Fibroblast of mammary gland (primary cell): ENCODE results near the gene OPN4.

Experiments
- DNase-seq: peaks from one replicate; pipeline ENCODE4 v3.0.0-alpha.2; 2010; ENCODE audit warnings: low read depth
- H3K4me3 ChIP-seq: 2 replicates; pipeline ENCODE4 v1.5.1; 2011; ENCODE audit warnings: low read depth, mild to moderate bottlenecking, low read length, moderate library complexity; ENCODE audit not compliant: control insufficient read depth
- CTCF ChIP-seq: conservative IDR thresholded peaks from 2 replicates; pipeline ENCODE4 v1.5.1; 2011; ENCODE audit warnings: low read depth, low read length, inconsistent platforms; ENCODE audit not compliant: control insufficient read depth, insufficient read depth

Gene OPN4

GRCh38 chr10:86670876-86671275 is 16.5 kb downstream of the OPN4 start:
- no peak for TF ChIP-seq CTCF
- no peak overlapping the region for H3K4me3 ChIP-seq
- no peak for DNase-seq

DNA sequence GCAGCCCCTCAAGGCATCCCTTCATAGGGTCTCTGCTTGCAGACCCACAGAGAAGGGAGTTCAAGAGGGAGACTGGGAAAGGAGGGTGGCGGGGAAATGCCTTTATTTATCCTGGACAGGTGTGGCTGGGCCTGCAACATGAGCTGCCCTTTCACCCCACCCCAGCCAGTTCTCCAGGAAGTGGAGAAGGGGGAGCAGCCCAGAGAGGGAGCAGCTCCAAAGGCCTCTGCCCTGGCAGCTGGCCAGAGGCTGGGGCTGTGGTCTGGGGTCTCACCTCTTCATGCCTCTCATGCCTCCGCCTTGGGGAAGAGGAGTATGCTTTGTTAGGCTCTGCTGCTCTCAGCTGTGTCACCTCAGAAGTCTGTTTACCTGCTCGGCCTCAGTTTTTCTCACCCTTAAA is 17.1 kb downstream of the OPN4 start:
- no peak overlapping the region for H3K4me3 ChIP-seq
- no peak for TF ChIP-seq CTCF
- DNase-seq: no peak

GRCh38 chr10:86671985-86672710 is 17.8 kb downstream of the OPN4 start:
- H3K4me3 ChIP-seq: no peak overlapping the region
- no peak for TF ChIP-seq CTCF
- DNase-seq: no peak

DNA sequence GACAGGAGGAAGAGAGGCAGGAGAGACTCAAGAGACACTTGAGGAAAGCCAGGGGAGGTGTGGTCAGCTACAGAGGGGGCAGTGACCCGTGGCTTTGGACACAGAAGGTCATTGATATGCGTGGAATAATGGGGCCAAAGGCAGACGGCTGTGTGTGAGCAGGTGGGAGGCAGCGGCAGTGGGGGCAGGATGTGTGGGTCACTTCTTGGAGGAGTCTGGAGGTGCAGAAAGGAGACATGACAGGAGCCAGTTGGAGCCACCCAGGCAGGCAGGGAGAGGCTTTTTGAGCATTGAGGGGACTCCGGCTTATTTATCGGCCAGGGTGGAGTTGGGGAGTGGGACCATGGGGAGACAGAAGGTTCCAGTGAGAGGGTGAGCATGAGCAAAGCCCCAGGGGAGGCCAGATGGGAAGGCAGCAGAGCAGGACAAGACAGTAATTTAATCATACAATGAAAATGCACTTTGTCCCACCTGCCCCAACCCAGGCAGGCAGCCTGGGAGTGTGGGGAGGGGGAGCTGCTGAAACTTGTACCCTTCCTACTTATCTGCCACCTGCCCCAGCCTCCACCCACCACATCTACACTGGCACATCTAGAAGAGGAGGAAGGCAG is 19.0 kb downstream of the OPN4 start:
- H3K4me3 ChIP-seq: no peak overlapping the region
- DNase-seq: no peak
- no peak for TF ChIP-seq CTCF

DNA sequence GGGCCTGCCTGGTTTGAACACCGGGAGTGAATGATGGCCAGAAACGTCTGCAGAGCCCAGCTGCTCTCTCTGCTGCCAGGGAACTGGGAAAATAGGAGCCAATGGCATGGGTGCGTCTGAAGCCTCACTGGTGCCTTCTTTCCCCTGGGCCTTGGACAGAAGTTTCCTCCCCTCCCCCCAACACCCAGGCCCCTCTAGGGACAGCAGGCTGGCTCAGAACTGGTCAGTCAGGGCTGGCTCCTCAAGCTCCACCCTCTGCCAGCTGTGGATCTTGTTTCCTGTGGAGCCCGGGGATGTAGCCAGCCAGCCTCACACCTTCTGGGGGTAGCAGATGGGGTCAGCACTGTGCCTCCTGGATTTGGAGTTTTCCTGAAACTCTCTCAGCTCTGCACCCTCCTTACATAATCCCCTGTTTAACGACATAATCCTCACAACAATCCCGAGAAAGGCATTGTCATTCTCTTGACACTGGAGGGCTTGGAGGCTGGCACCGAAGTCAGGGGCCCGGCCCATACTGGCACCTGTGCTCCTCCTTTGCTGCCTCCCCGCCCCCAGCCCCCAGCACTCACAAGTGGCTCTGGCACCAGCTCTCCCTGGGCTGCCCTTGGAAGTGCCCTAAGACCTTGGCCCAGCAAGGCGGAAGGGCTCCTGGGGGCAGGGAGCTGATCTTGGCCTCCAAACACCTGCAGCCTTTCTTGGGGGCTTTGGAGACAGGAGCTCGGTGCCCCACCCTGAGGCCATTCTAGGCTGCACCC is 19.7 kb downstream of the OPN4 start:
- no peak overlapping the region for H3K4me3 ChIP-seq
- TF ChIP-seq CTCF: no peak
- no peak for DNase-seq

GRCh38 chr10:86674912-86675311 is 20.6 kb downstream of the OPN4 start:
- no peak for TF ChIP-seq CTCF
- no peak for DNase-seq
- H3K4me3 ChIP-seq: no peak overlapping the region
